ENCODE data around the gene MIB2.

- no peak for TF ChIP-seq CTCF (IDR thresholded peaks at IDR 0.05; ENCODE audit: poor library complexity, severe bottlenecking)
- peak; percentile 98 for TF ChIP-seq POLR2AphosphoS5 (IDR thresholded peaks at IDR 0.05)
Measured at GRCh38 chr1:1574721-1575537, 40.4 kb upstream of the MIB2 start, which contains the start of gene SSU72.
